Spleen (tissue), 11 donors: ENCODE data around the gene SPTBN1. TPM values are rescaled to one million over a fixed set of nuclear protein-coding genes. Genes with fewer than 3 reads are reported as not detected.

Experiments used
- DNase-seq: peaks from one replicate; pipeline ENCODE4 v3.0.0-alpha.2; 2020
- H3K27ac ChIP-seq, 8 donors: fragments of 200-600 bp; sonication (generic) in 7 of 8; 1 replicate in 4 of 8; 2 replicates in 4 of 8; pipeline versions ENCODE4 v1.5.0 to v1.8.0; 2016 to 2021; ENCODE audit warnings: inconsistent platforms in 4 of 8, mild to moderate bottlenecking in 4 of 8, moderate library complexity in 1 of 8
- H3K27me3 ChIP-seq, 7 donors: fragments of 200-600 bp; sonication (generic) in 6 of 7; replicated peaks in 1 of 7; 1 replicate in 4 of 7; 2 replicates in 3 of 7; pipeline versions ENCODE4 v1.5.0 to v1.8.0; 2016 to 2021; ENCODE audit warnings: inconsistent platforms in 3 of 7, mild to moderate bottlenecking in 1 of 7
- H3K36me3 ChIP-seq, 6 donors: fragments of 200-600 bp; sonication (generic) in 5 of 6; 1 replicate in 4 of 6; 2 replicates in 2 of 6; pipeline versions ENCODE4 v1.5.0 to v1.8.0; 2016 to 2021; ENCODE audit warnings: inconsistent platforms in 2 of 6
- H3K4me1 ChIP-seq, 6 donors: fragments of 200-600 bp; sonication (generic) in 5 of 6; 1 replicate in 3 of 6; 2 replicates in 3 of 6; pipeline versions ENCODE4 v1.5.0 to v1.8.0; 2016 to 2021; ENCODE audit warnings: inconsistent platforms in 3 of 6
- H3K4me3 ChIP-seq, 8 donors: fragments of 200-600 bp; sonication (generic) in 7 of 8; 1 replicate in 4 of 8; 2 replicates in 4 of 8; pipeline versions ENCODE4 v1.5.0 to v1.8.0; 2016 to 2021; ENCODE audit warnings: inconsistent platforms in 4 of 8, mild to moderate bottlenecking in 4 of 8, moderate library complexity in 2 of 8
- H3K9me3 ChIP-seq, 8 donors: fragments of 200-600 bp; sonication (generic) in 7 of 8; 1 replicate in 4 of 8; 2 replicates in 4 of 8; pipeline versions ENCODE4 v1.5.0 to v1.8.0; 2016 to 2021; ENCODE audit warnings: inconsistent platforms in 4 of 8
- POLR2A ChIP-seq, 3 donors: fragments of 450-650 bp; IDR thresholded peaks; one replicate each; pipeline ENCODE4 v1.5.1; 2017; ENCODE audit warnings: antibody characterized with exemption in 3 of 3, mild to moderate bottlenecking in 1 of 3
- POLR2AphosphoS5 ChIP-seq, 3 donors: sonication (generic); formaldehyde crosslinking; IDR thresholded peaks; one replicate each; pipeline ENCODE4 v1.5.1; 2017; ENCODE audit warnings: antibody characterized with exemption in 3 of 3
- WGBS, 5 donors: extraction: QIAGEN DNeasy Blood & Tissue Kit in 3 of 5; methylation state at CpG; one replicate each; pipeline versions ENCODE4 v1.1.5 to v1.1.7; 2013 to 2018; 5-methylcytosine and 5-hydroxymethylcytosine counted together
- intact Hi-C: fragments of 100-400 bp; cut with DNase I; formaldehyde crosslinking; loops from one replicate; pipeline ENCODE4 v1.15.0; 2023; ENCODE audit warnings: low total_unique reads
- polyA plus RNA-seq, 3 donors: library from polyadenylated mRNA; stranded (reverse); fragments of 200-250 nt; gene quantifications; one replicate each; pipeline ENCODE4 v1.2.1, GENCODE V29; 2013
- total RNA-seq, 7 donors: library from RNA; depleted of rRNA in 3 of 7; stranded (reverse); fragments of >200 nt in 3 of 7; fragmentation: NEBNext Ultra II Directional in 4 of 7; extraction: Animal tissue kit (Norgen Biotek cat#: 25700) in 4 of 7; gene quantifications; one replicate each; pipeline versions ENCODE4 v1.1.0 to v1.2.1, GENCODE V29; 2016 to 2021
- TF ChIP-seq, protein P1 (sequence below), 11 experiments: fragments of 200-600 bp in 7 of 11; fragments of 450-650 bp in 4 of 11; sonication (generic) in 4 of 11; IDR thresholded peaks in 8 of 11; conservative IDR thresholded peaks in 3 of 11; 1 replicate in 7 of 11; 2 replicates in 4 of 11; pipeline versions ENCODE4 v1.4.0 to v1.8.0; 2016 to 2021; ENCODE audit warnings: antibody characterized with exemption in 11 of 11, inconsistent platforms in 4 of 11, mild to moderate bottlenecking in 1 of 11
- donor health status: healthy with polysubstance abuse.
- donor health status: DM: no; HTN: no; CAD: no; lungs with moderate emphysema.
- donor health status: DM: no; HTN: no; CAD: no.
- donor health status: Bipolar disorder and iron deficiency.
- donor health status: healthy.
- donor health status: DM: no; HTN: no; CAD: no.
- donor health status: DM: yes; HTN: yes; CAD: no.

The SPTBN1 gene
- total and polyA plus RNA-seq, 10 donors = 32.7 to 352 (median 269) TPM

DNA sequence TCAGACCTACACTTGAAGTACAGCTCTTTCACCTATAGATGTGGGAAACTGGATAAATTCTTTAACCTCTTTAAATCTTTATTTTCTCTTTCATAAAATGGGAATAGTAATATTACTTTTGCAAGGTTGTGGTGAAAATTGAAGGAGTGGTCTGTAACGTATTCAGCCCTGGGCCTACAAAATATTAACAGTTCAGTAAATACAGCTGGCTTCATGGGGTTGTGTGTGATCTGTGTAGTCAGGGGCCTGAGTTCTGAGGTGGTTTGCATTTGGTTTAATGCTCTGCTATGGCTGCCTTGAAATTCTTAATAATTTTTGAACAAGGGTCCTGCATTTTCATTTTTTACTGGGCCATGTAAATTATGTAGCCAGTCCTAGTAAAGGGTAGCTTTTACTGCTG, 250.5 kb downstream of the SPTBN1 start:
- intact Hi-C loops = loop anchor here (10.0 kb wide), 1 partner anchor 602 kb away; no protein-coding TSS in a partner anchor
- DNase-seq = no peak
- Histone ChIP-seq H3K36me3 (no peaks in the 10 kb centered on the region), H3K9me3 (no peaks in the 10 kb centered on the region), H3K27ac (no peak overlapping the region), H3K4me3 (no peak overlapping the region), H3K4me1 (peaks cover 0 to 18% (median 14%) of the 10 kb centered on the region in 6 donors), H3K27me3 (peaks cover 0 to 30% (median 12%) of the 10 kb centered on the region in 7 donors)
- no peak for TF ChIP-seq POLR2A (IDR thresholded peaks at IDR 0.05)
- no peak for TF ChIP-seq POLR2AphosphoS5 (IDR thresholded peaks at IDR 0.05)
- TF ChIP-seq, protein P1, sequence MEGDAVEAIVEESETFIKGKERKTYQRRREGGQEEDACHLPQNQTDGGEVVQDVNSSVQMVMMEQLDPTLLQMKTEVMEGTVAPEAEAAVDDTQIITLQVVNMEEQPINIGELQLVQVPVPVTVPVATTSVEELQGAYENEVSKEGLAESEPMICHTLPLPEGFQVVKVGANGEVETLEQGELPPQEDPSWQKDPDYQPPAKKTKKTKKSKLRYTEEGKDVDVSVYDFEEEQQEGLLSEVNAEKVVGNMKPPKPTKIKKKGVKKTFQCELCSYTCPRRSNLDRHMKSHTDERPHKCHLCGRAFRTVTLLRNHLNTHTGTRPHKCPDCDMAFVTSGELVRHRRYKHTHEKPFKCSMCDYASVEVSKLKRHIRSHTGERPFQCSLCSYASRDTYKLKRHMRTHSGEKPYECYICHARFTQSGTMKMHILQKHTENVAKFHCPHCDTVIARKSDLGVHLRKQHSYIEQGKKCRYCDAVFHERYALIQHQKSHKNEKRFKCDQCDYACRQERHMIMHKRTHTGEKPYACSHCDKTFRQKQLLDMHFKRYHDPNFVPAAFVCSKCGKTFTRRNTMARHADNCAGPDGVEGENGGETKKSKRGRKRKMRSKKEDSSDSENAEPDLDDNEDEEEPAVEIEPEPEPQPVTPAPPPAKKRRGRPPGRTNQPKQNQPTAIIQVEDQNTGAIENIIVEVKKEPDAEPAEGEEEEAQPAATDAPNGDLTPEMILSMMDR (IDR thresholded peaks at IDR 0.05 in 8 of 11, conservative IDR thresholded peaks at IDR 0.05 in 3 of 11) = no peak
- 93 to 97% (median 97%) methylated on average over 1 of the region's 1 CpG for WGBS, 5 donors

DNA sequence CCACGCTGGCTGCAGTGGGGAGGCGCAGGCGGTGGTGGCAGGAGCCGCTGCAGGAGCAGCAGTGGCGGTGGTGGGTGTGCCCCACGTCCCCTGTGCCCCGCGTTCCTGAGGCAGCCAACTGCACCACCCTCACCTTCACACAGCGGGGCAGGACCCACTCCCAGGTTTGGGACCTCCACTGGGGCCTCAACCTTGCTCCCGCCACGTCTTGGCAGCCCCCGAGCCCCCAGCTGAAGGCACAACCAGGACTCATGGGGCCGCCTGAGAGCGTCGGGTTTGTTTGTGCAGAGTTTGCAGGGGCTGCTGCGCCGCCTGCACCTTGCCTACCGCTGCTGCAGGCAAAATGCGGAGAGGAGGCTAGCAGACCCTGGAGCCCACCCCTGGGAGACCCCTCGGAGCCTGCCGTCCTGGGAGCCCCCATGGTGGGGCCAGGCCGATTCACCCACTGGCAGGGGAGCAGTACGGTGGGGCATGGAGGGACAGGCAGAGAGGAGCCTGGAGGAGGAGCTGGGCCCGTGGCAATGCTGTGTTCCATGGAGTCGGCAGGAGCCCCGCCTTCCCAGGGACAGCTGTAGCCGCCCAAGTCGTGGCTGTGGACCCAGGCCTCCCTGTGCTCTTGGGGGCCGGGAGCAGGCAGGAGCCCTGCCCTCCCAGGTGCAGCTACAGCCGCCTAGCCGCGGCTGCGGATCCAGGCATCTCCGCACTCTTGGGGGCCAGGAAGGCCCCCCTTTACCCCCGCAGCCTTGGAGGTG, 252.6 kb downstream of the SPTBN1 start:
- H3K9me3 ChIP-seq = no peaks in the 10 kb centered on the region
- peaks cover 0 to 18% (median 14%) of the 10 kb centered on the region in 6 donors for H3K4me1 ChIP-seq
- peak; percentile 83 for DNase-seq
- H3K36me3 ChIP-seq = no peaks in the 10 kb centered on the region
- peaks cover 0 to 30% (median 12%) of the 10 kb centered on the region in 7 donors for H3K27me3 ChIP-seq
- intact Hi-C loops = loop anchor here (10.0 kb wide), 1 partner anchor 604 kb away; no protein-coding TSS in a partner anchor
- 12 to 27% (median 16%) methylated on average over 27 to 35 of the region's 35 CpGs for WGBS, 5 donors
- TF ChIP-seq POLR2A (IDR thresholded peaks at IDR 0.05) (no peak), POLR2AphosphoS5 (IDR thresholded peaks at IDR 0.05) (no peak)
- TF ChIP-seq, protein P1 (IDR thresholded peaks at IDR 0.05 in 8 of 11, conservative IDR thresholded peaks at IDR 0.05 in 3 of 11) = peak in 1 of 11 experiments; percentile 10
- no peak overlapping the region for H3K27ac ChIP-seq
- H3K4me3 ChIP-seq = peak overlapping the region; percentile 2 to 66 (median 34)

DNA sequence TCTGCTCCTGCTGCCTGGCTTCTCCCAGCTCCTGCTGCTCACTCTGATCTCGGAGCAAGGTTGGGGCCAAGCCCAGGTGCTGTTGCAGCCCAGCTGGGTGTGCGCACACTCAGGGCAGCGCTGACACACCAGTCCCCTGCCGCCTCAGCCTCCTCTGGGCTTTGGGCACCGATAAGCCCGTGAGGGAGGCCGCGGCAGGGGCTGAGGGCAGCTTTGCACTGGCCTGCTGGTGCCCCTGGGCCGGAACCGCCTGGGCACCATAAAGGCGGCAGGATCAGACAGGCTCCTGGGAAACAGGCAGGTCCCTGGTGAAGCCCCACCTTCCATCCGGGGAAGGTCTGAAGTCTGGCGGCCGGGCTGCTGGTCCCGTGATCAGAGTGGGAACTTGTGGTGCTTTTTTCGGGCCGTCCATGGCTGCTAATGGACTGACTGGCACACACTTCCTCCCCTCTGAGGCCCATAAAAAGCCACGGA, 253.2 kb downstream of the SPTBN1 start:
- no peaks in the 10 kb centered on the region for H3K36me3 ChIP-seq
- intact Hi-C loops = loop anchor here (10.0 kb wide), 1 partner anchor 605 kb away; no protein-coding TSS in a partner anchor
- H3K4me1 ChIP-seq = peaks cover 0 to 18% (median 14%) of the 10 kb centered on the region in 6 donors
- TF ChIP-seq, protein P1 (IDR thresholded peaks at IDR 0.05 in 8 of 11, conservative IDR thresholded peaks at IDR 0.05 in 3 of 11) = no peak
- TF ChIP-seq POLR2AphosphoS5 (IDR thresholded peaks at IDR 0.05) (no peak), POLR2A (IDR thresholded peaks at IDR 0.05) (no peak)
- H3K27me3 ChIP-seq = peaks cover 0 to 30% (median 12%) of the 10 kb centered on the region in 7 donors
- WGBS, 5 donors = 29 to 53% (median 40%) methylated on average over 8 to 18 of the region's 18 CpGs
- H3K4me3 ChIP-seq = peak overlapping the region; percentile 2 to 66 (median 34)
- no peak overlapping the region for H3K27ac ChIP-seq
- DNase-seq = peak; percentile 80
- no peaks in the 10 kb centered on the region for H3K9me3 ChIP-seq

DNA sequence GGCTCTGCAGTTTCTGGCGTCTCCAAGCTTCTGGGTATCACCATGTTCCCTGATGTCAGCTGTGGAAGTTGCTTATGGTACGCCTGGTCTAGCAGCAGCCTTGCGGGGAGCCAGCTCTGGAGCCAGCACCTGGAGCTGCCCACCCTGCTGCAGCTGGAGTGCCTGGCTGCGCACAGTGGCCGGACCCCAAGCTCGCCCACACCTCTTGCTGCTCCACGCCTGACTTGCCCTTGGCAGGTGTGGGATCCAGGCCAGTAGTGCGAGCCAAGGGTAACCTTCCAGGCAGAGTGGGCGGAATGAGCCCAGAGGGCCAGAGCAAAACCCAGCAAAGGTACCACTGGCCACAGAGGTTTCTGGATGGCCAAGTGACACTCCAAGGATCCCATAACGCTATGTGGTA, 254.1 kb downstream of the SPTBN1 start:
- no peak overlapping the region for H3K27ac ChIP-seq
- intact Hi-C loops = no loop called here
- TF ChIP-seq POLR2AphosphoS5 (IDR thresholded peaks at IDR 0.05) (no peak), POLR2A (IDR thresholded peaks at IDR 0.05) (no peak)
- TF ChIP-seq, protein P1 (IDR thresholded peaks at IDR 0.05 in 8 of 11, conservative IDR thresholded peaks at IDR 0.05 in 3 of 11) = no peak
- H3K36me3 ChIP-seq = no peaks in the 10 kb centered on the region
- H3K27me3 ChIP-seq = peaks cover 0 to 30% (median 12%) of the 10 kb centered on the region in 7 donors
- no peaks in the 10 kb centered on the region for H3K9me3 ChIP-seq
- peaks cover 0 to 18% (median 12%) of the 10 kb centered on the region in 6 donors for H3K4me1 ChIP-seq
- DNase-seq = no peak
- WGBS, 5 donors = 81 to 92% (median 87%) methylated on average over 5 to 10 of the region's 10 CpGs
- no peak overlapping the region for H3K4me3 ChIP-seq
